ENCODE measurements around the gene PURB. TPM values are rescaled to one million over a fixed set of nuclear protein-coding genes. Genes with fewer than 3 reads are reported as not detected.
"Not testable (repeated sequence)": the region's sequence is repeated elsewhere in the genome, so short reads cannot be mapped to it uniquely, and the experiment has no call there.

The PURB gene
- total RNA-seq, 1 experiment from 2014 or later, result 13.2 TPM

DNA sequence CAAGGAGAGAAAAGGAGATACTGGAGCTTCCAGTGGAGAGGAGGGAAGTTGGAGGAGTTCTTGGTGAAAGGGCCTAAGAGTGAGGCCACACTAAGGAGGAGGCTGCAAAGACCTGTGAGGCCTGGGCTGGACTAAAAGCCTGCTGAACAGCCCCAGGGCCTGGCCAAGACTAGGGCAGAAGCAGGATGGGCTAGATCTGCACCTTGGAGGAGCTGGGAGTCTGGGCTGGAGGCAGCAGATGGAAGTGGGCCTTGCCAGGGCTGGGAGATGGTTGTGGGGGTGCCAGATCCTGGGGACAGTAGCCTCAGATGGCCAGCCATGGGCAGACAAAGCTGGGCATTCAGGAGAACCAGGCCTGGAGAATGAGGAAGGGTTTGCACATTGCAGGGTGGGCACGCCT lies 6.5 kb upstream of the PURB start:
- DNase-seq (ENCODE audit: low spot score), result no peak

DNA sequence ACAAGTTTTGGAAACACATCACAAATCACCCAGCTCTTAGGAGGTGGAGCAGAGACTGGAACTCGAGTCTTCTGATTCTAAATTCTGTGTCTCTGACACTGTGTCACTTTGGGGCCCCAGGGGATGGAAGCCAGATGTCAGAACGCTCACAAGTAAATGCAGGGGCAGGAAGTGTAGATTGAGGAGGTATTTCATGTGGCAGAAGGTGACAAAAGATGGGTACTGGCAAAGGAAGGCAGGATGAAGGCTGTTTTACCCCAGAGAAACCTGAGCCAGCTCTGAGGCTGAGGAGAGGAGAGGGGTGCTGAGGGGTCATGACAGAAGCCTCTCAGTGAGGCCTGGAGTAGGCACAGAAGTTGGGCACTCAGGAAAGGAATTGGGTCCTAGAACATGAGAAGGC lies 6.0 kb upstream of the PURB start:
- no peak for DNase-seq (ENCODE audit: low spot score)

DNA sequence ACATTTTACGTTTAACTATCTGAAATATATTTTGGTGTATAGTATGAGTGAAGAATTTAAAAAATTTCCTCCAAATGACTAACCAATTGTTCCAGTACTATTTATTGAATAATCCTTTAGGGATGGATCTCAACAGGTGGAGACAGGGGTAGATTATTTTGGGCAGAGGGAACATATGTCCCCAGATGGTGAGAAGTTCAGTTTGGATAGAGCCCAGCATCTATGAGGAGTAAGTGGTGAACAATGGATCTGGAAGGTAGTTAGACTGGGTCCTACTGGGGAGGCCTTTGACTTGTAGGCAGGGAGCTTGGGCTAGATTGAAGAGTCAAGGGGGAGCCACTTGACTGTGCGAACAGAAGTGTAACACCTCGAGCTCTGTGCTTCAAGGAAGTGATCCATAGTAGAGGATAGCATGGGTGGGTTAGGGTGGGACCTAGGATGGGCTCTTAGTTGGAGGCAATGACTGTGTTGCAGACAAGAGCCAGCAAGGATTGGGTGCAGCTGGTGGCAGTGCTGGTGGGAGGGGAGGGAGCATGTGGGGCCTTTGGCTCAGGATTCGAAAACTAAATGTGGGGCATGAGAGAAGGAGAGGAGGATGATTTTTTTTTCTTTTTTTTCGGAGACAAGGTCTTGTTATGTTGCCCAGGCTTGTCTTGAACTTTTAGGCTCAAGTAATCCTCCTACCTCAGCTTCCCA lies 3.9 kb upstream of the PURB start:
- DNase-seq (ENCODE audit: low spot score), result no peak

DNA sequence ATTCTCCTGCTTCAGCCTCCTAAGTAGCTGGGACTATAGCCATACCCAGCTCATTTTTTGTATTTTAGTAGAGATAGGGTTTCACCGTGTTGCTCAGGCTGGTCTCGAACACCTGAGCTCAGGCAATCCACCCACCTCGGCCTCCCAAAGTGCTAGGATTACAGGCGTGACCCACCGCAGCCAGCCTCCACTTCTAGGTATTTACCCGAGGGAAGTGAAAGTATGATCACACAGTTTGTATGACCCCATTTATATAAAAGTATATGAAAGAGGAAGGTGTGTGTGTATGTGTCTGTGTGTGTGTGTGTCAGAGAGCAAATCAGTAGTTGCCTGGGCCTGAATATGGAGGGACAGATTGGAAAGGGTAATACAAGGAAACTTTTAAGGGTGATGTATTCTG lies 2.0 kb upstream of the PURB start:
- DNase-seq (ENCODE audit: low spot score), result no peak

DNA sequence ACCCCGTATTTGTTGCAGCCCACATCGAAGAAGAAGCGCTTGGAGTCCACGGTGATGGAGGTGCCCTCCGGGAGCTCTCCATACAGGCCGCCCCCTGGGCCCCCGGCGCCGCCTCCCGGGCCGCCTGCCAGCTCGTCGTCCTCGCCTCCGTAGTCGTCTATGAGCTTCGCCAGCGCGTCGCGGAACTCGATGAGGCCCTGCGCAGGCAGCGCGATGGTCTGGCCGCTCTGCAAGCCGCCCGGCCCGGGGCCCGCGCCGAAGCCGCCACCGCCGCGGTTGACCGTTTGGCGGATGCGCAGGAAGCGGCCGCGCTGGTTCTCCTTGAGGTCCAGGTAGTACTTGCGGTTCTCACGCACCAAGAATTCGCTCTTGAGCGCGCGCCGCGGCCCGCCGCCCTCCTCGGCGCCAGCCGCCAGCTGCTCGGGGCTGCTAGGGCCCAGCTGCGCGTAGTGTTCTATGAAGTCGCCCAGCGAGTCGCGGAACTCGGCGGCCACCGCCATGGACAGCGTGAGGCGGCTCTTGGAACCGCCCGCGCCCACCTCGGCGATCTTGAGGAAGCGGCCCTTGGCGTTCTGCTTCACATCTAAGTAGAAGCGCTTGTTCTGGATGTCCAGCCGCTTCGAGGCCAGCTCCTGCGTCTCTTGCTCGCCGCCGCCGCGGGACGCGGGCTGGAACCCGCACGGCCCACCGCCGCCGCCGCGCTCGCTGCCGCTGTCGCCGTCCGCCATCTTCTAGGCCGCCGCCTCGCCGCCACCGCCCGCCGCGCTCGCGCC lies 523 bp downstream of the PURB start:
- peak; percentile 51 for DNase-seq (ENCODE audit: low spot score)

DNA sequence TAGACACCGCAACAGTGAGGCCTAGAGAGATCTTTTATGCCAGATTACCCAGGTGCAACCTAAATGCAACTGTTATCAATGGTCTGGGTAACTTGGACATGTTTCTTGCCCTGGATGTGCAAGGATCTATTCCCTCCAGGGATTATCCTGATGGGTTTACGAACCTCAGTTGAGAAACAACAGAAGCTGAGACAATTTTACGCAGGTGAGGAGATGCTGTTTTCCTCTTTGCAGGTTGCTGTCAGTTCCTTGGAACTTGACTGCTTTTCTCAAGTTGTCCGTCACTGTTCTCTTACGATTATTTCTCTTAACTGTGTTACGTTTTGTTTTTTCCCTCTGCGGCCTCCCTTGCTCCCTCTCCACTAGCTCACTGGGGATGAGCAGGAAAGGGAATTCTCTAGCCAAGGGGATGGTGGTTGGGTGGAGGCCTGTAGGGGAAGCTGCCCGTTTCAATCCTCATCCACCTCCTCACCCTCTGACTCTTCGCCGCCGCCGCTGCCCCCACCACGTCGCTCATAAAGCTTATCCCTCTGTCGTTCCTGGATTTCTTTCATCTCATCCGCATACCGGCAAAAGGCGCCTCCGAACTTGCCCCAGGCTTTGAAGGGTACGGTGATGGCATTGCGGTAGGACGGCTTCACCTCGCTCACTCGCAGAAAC lies 1.2 kb downstream of the PURB start:
- no peak for DNase-seq (ENCODE audit: low spot score)

DNA sequence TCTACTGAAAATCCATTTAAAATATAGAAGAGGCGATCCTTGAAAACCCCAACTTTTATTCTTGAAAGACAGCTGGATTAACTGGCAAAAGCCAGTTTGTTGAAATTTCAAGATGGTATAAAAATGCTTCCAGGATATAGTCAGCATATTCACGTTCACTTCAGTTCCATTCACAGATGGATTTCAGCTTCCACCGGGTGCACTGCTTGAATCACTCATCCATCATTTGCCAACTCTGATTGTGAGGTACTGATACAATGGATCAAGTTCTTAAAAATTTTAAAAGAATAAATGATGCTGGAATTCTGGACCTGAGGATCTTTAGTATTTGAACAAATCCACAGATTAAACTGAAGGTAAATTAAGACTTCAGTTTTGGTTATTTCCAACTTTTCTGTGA lies 2.4 kb downstream of the PURB start:
- no peak for DNase-seq (ENCODE audit: low spot score)

DNA sequence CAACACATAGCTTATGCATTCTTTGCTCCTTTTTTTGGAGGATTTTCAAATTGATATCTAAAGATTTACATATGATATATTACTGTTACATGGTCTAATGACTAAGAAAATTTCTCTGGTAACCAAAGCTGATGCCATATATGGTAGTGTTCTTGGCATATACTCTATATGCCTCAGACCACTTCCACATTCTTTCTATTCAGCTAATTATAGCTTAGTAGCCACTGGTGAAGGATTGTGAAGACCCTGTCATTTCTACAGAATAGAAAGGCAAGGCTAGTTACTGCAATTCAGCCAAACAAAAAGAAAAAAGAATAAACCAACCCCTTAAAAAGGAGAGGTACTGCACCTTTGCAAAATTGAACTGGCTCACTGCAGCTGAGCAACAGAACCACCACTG lies 3.7 kb downstream of the PURB start:
- no peak for DNase-seq (ENCODE audit: low spot score)

DNA sequence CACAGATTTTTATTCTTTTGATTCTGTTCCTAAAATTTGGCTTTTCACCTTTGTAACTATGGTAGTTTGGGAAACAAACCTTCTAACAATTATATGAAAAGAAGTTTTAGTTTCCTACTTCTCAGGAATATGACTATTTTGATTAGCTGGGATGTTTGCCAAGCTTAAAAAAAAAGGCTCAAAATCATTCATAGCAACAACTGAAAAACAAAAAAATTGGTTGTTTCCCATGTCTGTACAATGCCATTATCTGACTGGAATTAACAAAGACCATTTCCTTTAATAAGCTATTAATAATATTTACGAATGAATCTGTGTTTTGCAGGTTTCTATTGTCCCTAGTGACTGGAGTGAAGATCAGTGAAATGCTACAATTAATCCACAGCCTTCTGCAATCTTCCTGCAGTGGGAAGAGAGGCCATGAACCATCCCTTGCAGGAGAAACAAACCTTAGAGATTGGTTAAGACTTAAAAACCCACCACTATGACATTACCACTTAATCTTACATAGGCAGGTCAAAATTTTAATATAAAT lies 4.2 kb downstream of the PURB start:
- DNase-seq (ENCODE audit: low spot score), result no peak

DNA sequence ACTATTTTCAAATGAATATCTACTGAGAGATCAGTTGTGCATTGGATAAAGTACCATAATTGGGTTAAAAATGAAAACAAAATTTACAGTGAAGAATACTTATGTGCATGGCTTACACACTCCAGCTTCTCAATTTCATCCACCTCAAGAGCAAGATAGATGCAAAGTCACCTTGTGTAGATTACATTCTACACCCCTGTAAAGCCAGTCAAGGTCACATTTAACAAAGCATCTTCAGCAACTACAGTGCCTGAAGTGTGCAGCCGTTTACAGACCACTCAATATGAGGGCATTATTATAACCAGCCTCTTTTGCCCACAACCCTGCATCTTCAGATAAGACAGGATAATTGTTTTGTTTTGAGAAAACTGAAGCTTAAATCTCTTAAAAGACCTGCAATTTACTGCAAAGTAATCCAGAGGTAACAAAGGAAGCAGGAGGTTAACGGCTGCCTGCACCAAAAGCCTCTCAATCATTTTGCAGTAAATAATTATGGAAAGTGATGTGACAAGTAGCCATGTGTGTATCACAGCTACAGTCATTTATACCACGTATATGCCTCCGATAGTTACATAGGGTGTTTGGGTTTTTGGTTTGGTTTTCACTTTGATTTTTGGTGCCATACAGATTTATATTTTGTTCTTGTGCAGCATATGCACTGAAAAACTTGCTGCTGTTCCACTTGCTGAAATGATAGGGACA lies 4.9 kb downstream of the PURB start:
- no peak for DNase-seq (ENCODE audit: low spot score)

DNA sequence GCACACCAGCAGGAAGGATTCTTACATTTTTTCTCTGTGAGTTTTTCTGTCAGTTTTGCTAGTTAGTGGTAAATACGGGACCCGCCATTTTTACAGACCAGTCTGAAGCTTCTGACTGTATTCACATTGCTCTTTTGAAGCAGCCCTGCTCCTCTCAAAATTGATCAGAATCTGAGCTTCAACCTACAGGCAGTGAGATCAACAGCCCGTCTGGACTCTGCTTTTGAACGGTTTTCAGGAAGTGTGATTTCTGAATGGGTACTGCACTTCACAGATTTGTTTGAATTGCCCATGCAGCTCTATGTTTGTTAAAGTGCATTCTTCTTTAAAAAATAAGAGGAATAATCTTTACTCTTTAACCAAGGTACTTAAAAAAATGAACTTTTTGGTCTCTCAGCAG lies 8.9 kb downstream of the PURB start:
- DNase-seq (ENCODE audit: low spot score), result no peak

DNA sequence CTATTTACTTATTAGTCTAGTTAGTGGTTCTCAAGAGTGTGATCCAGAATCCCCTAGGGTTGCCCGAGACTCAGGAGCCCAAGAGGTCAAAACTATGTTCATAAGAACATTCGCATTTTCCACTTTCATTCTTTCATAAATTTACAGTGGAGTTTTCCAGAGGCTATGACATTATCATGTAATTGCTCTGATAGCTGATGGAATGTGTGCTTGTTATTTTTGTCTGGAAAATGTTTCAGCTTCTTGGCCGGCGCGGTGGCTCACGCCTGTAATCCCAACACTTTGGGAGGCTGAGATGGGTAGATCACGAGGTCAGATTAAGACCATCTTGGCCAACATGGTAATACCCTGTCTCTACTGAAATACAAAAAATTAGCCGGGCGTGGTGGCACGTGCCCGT lies 10.1 kb downstream of the PURB start:
- no peak for DNase-seq (ENCODE audit: low spot score)

DNA sequence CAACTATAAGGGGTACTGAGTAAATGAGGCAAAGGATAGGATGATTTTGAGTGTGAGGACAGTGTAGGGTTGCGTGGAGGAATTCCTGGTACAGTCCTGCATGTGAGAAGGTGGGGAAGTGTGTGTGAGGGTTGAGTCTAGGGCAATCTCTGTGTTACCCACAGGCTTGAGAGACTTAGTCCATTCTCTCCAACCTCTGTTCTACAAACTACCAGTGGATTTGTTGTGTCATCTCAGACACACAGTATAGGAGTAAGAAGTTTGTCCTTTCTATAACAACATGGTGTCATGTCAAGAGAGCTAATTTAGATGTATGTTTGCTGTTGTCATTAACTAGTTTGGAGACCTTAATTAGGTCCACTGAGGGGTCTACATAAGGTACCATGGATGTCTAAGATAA lies 12.5 kb downstream of the PURB start:
- DNase-seq (ENCODE audit: low spot score), result no peak

DNA sequence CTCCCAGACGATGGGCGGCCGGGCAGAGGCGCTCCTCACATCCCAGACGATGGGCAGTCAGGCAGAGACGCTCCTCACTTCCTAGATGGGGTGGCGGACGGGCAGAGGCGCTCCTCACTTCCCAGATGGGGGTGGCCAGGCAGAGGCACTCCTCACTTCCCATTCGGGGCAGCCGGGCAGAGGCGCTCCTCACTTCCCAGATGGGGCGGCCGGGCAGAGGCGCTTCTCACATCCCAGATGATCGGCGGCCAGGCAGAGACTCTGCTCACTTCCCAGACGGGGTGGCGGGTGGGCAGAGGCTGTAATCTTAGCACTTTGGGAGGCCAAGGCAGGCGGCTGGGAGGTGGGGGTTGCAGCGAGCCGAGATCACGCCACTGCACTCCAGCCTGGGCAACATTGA lies 13.4 kb downstream of the PURB start:
- DNase-seq (ENCODE audit: low spot score), result not testable (repeated sequence)

DNA sequence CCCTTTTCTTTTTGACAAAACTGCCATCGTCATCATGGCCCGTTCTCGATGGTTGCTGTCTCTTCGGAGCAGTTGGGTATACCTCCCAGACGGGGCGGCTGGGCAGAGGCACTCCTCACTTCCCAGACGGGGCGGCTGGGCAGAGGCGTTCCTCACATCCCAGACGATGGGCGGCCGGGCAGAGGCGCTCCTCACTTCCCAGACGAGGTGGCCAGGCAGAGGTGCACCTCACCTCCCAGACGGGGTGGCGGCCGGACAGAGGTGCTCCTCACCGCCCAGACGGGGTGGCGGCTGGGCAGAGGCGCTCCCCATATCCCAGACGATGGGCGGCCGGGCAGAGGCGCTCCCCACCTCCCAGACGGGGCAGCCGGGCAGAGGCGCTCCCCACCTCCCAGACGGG lies 14.6 kb downstream of the PURB start:
- not testable (repeated sequence) for DNase-seq (ENCODE audit: low spot score)

DNA sequence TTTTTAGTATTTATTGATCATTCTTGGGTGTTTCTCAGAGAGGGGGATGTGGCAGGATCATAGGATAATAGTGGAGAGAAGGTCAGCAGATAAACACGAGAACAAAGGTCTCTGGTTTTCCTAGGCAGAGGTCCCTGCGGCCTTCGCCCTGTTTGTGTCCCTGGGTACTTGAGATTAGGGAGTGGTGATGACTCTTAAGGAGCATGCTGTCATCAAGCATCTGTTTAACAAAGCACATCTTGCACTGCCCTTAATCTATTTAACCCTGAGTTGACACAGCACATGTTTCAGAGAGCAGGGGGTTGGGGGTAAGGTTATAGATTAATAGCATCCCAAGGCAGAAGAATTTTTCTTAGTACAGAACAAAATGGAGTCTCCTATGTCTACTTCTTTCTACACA lies 15.0 kb downstream of the PURB start:
- DNase-seq (ENCODE audit: low spot score), result not testable (repeated sequence)

DNA sequence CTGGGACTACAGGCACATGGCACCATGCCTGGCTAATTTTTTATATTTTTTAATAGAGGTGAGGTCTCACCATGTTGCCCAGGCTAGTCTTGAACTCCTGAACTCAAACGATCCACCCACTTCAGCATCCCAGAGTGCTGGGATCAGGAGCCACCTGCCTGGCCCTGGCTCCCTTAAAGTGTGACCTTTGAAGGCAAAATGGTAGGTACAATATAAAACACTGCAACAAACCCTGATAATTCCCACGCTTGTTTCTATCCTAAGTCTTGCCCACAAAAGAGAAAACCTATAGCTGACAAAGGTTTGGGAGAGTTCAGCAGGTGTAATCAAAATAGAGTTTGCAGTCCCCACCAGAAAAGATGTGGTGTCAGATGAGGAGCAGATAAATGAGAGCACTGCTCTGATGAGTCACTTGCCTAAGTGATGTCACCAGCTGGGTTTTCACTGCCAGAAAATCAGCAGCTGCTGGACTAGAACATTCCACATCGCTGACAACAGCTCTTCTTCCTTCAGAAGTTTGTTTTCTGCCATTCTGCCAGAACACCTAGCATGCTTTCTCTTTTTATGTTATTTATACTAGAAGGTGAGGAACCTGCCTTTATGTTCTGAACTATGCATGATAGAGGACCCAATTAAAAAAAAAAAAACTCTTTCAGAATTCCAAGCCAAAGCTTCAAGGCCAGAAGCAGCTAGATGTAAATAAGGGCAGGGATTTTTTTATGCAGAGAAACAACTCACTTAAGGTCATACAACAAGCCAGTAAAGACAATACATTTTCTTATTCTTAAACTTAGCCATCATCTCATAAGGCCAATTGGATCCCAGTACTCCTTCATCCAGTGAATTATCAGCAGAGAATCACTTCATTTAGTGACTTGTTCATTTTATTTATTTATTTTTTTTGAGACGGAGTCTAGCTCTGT lies 18.0 kb downstream of the PURB start:
- DNase-seq (ENCODE audit: low spot score), result no peak

DNA sequence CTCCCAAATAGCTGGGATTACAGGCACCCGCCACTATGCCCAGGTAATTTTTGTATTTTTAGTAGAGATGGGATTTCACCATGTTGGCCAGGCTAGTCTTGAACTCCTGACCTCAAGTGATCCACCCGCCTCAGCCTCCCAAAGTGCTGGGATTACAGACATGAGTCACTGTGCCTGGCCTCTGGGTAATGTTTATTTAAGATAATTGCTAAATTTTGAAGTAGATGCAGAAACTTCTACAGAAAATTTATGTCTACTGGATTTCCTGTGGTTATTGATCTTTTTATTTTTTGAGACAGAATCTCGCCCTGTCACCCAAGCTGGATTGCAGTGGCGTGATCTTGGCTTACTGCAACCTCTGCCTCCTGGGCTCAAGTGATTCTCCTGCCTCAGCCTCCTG lies 23.4 kb downstream of the PURB start:
- DNase-seq (ENCODE audit: low spot score), result not testable (repeated sequence)

DNA sequence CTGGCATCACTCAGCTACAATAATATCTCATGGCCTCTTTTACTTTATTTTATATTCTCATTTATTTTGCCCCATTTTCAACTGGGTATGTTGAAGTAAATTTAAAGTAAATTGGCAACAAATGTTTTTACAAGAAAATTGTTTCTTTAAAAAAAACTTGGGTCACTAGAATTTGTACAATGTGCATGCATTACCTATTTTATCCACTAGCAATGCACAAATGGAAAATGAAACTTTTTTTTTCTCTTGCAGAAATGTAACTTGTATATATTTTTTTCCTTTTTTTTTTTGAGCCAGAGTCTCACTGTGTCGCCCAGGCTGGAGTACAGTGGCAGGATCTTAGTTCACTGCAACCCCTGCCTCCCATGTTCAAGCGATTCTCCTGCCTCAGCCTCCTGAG lies 27.2 kb downstream of the PURB start:
- DNase-seq (ENCODE audit: low spot score), result no peak

DNA sequence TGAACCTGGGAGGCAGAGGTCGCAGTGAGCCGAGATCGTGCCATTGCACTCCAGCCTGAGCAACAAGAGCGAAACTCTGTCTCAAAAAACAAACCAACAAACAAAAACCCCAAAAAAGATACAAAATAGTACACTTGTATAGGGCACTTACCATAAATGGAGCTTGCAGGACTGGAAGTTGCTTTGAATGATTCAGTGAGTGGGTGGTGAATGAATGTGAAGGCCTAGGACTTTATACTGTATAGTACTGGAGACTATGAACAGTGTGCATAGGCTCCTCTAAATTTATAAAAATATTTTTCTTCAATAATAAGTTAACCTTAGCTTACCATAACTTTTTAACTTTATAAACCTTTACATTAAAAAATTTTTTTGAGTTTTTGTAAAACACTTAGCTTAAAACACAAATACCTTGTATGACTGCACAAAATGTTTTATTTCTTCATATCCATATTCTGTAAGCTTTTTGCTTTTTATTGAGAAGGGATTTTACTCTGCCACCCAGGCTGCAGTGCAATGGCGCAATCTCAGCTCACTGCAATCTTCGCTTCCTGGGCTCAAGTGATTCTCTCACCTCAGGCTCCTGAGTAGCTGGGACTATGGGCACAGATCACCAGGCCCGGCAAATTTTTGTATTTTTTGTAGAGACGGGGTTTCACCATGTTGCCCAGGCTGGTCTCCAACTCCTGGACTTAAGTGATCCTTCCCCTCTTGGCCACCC lies 30.5 kb downstream of the PURB start:
- DNase-seq (ENCODE audit: low spot score), result no peak
